ENCODE data around the gene NFIA. TPM values are rescaled to one million over a fixed set of nuclear protein-coding genes. Genes with fewer than 3 reads are reported as not detected.

Gene NFIA
- total RNA-seq, 1 experiment from 2014 or later = 0.35 TPM

GRCh38 chr1:61388566-61388965 lies 306.2 kb downstream of the NFIA start:
- Histone ChIP-seq H3K23ac (ENCODE audit: insufficient read length, low read depth, low read length) (no peak overlapping the region), H3K23me2 (ENCODE audit: insufficient read length, low read depth, low read length, poor library complexity, severe bottlenecking) (no peaks in the 10 kb centered on the region), H3K18ac (ENCODE audit: insufficient read length, low read depth, low read length) (no peak overlapping the region), H2BK15ac (ENCODE audit: low read depth, low read length) (no peak overlapping the region), H2AFZ (ENCODE audit: low read length) (no peak overlapping the region), H3K79me1 (ENCODE audit: insufficient read depth, low read depth, low read length, poor library complexity, severe bottlenecking) (no peaks in the 10 kb centered on the region), H3K27me3 (ENCODE audit: insufficient read depth, low read length) (no peaks in the 10 kb centered on the region), H3K4ac (ENCODE audit: low read depth, low read length) (no peak overlapping the region), H2BK12ac (ENCODE audit: insufficient read length, low read depth, low read length) (no peak overlapping the region), H3K27ac (ENCODE audit: insufficient read length, low read depth, low read length) (no peak overlapping the region), H3K79me2 (ENCODE audit: insufficient read depth, low read length) (no peaks in the 10 kb centered on the region), H3K56ac (ENCODE audit: insufficient read length, low read depth, low read length) (no peak overlapping the region), H4K91ac (ENCODE audit: insufficient read length, low read depth, low read length) (no peak overlapping the region), H3K4me2 (ENCODE audit: insufficient read depth, insufficient read length, low read length) (no peak overlapping the region), H2BK5ac (ENCODE audit: insufficient read length, low read length) (no peak overlapping the region), H3T11ph (ENCODE audit: low read length) (no peak overlapping the region), H2BK120ac (ENCODE audit: low read depth, low read length, poor library complexity, severe bottlenecking) (no peak overlapping the region), H3K9ac (ENCODE audit: extremely low read depth, insufficient read length, low read length) (no peak overlapping the region), H4K8ac (replicated peaks; ENCODE audit: insufficient read length, low read depth, low read length) (no peak overlapping the region), H3K4me1 (ENCODE audit: insufficient read depth, low read length) (no peaks in the 10 kb centered on the region), H3K14ac (ENCODE audit: insufficient read depth, low read length) (no peak overlapping the region), H2BK20ac (ENCODE audit: low read depth, low read length, poor library complexity, severe bottlenecking) (no peak overlapping the region), H3K9me3 (ENCODE audit: control insufficient read depth, low read depth, low read length) (no peaks in the 10 kb centered on the region), H4K20me1 (ENCODE audit: control insufficient read depth, insufficient read depth, insufficient read length) (peaks cover under 1% of the 10 kb centered on the region), H4K5ac (ENCODE audit: insufficient read length, low read depth, low read length) (no peak overlapping the region), H2AK5ac (ENCODE audit: insufficient read length, low read length) (no peak overlapping the region)
- peaks cover 14 to 26% of the 10 kb centered on the region in 2 experiments for H3K4me1 Mint-ChIP-seq
- no peak overlapping the region for H3K27ac Mint-ChIP-seq
- no CpG with 5 or more reads among the region's 1 CpG for WGBS (ENCODE audit: extremely low coverage, insufficient read length, low lambda C conversion rate)
- no peak overlapping the region for H3K4me3 Mint-ChIP-seq
- H3K27me3 Mint-ChIP-seq (ENCODE audit: low read depth) = peaks cover 48% of the 10 kb centered on the region
- no peak for DNase-seq
- H3K36me3 Mint-ChIP-seq (ENCODE audit: insufficient read depth in 1 of 3, low read depth in 3 of 3) = peaks cover 0 to 2% (median 0%) of the 10 kb centered on the region in 3 experiments; a peak in 1 of 7 replicates
- no peak for TF ChIP-seq CTCF (conservative IDR thresholded peaks at IDR 0.05)
- H3K9me3 Mint-ChIP-seq = peaks cover 2 to 13% of the 10 kb centered on the region in 2 experiments; a peak in 4 of 5 replicates

All from H9 (cell line).